Measurements from ENCODE around the gene KIF27.

Gene KIF27

DNA sequence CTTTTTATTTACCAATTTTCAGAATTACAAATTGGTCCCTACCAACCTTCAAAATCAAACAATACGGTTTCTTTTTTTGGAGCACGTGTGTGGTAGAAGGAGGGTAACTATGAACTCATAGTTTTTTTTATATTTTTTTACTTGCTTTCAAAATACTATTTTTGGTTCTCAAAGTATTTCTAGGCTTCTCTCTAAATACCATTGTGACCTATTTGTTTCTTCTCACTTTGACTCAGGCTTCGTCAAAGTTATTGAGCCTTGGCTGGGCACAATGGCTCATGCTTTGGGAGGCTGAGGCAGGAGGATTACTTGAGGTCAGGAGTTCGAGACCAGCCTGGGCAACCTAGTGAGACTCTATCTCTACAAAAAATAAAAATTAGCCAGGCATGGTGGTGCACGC is 11.6 kb upstream of the KIF27 start:
- Histone ChIP-seq H2AFZ (ENCODE audit: low read length) (no peak overlapping the region), H3K79me2 (ENCODE audit: low read length) (no peaks in the 10 kb centered on the region), H3K9ac (ENCODE audit: low read length) (no peak overlapping the region), H4K20me1 (ENCODE audit: insufficient read depth, low read length) (no peaks in the 10 kb centered on the region), H3K27ac (ENCODE audit: low read length) (no peak overlapping the region), H3K36me3 (replicated peaks; ENCODE audit: insufficient read depth, low read length) (no peaks in the 10 kb centered on the region), H3K4me2 (ENCODE audit: low read depth, low read length) (no peak overlapping the region), H3K9me3 (replicated peaks; ENCODE audit: insufficient read depth, low read length) (no peaks in the 10 kb centered on the region), H3F3A (ENCODE audit: insufficient read depth, low read length) (no peaks in the 10 kb centered on the region), H3K4me3 (ENCODE audit: low read length) (no peak overlapping the region), H3K4me1 (ENCODE audit: low read length) (no peaks in the 10 kb centered on the region), H3K9me2 (replicated peaks; ENCODE audit: insufficient read depth, low read length) (no peaks in the 10 kb centered on the region), H3K27me3 (replicated peaks; ENCODE audit: insufficient read depth, low read length) (no peaks in the 10 kb centered on the region)
- TF ChIP-seq, protein P1, sequence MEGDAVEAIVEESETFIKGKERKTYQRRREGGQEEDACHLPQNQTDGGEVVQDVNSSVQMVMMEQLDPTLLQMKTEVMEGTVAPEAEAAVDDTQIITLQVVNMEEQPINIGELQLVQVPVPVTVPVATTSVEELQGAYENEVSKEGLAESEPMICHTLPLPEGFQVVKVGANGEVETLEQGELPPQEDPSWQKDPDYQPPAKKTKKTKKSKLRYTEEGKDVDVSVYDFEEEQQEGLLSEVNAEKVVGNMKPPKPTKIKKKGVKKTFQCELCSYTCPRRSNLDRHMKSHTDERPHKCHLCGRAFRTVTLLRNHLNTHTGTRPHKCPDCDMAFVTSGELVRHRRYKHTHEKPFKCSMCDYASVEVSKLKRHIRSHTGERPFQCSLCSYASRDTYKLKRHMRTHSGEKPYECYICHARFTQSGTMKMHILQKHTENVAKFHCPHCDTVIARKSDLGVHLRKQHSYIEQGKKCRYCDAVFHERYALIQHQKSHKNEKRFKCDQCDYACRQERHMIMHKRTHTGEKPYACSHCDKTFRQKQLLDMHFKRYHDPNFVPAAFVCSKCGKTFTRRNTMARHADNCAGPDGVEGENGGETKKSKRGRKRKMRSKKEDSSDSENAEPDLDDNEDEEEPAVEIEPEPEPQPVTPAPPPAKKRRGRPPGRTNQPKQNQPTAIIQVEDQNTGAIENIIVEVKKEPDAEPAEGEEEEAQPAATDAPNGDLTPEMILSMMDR (IDR thresholded peaks at IDR 0.05; ENCODE audit: low read length), result no peak
- TF ChIP-seq EZH2 (optimal IDR thresholded peaks at IDR 0.05; ENCODE audit: low read depth, low read length) (no peak), EZH2phosphoT487 (IDR thresholded peaks at IDR 0.05; ENCODE audit: low read length) (no peak)
- no peak for DNase-seq

DNA sequence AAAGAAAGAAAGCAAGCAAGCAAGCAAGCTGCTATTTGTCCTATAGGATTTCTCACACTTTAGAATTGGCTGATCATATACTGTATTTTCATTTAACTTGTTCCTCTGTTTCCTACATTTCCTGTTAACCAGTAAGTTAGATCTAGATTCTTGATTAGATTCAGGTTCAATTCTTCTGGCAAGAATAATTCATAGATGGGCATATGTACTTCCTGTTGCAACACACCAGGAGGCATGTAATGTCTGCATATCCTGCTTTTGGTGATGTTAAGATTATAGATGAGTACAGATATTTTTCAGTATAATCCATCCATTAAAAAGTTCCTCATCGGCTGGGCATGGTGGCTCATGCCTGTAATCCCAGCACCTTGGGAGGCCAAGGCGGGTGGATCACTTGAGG is 10.8 kb upstream of the KIF27 start:
- Histone ChIP-seq H2AFZ (ENCODE audit: low read length) (no peak overlapping the region), H3F3A (ENCODE audit: insufficient read depth, low read length) (no peaks in the 10 kb centered on the region), H3K27ac (ENCODE audit: low read length) (no peak overlapping the region), H3K4me2 (ENCODE audit: low read depth, low read length) (no peak overlapping the region), H3K9me3 (replicated peaks; ENCODE audit: insufficient read depth, low read length) (no peaks in the 10 kb centered on the region), H3K27me3 (replicated peaks; ENCODE audit: insufficient read depth, low read length) (no peaks in the 10 kb centered on the region), H3K4me3 (ENCODE audit: low read length) (no peak overlapping the region), H3K9ac (ENCODE audit: low read length) (no peak overlapping the region), H3K79me2 (ENCODE audit: low read length) (no peaks in the 10 kb centered on the region), H3K9me2 (replicated peaks; ENCODE audit: insufficient read depth, low read length) (no peaks in the 10 kb centered on the region), H3K4me1 (ENCODE audit: low read length) (no peaks in the 10 kb centered on the region), H3K36me3 (replicated peaks; ENCODE audit: insufficient read depth, low read length) (no peaks in the 10 kb centered on the region), H4K20me1 (ENCODE audit: insufficient read depth, low read length) (no peaks in the 10 kb centered on the region)
- no peak for DNase-seq
- no peak for TF ChIP-seq EZH2 (optimal IDR thresholded peaks at IDR 0.05; ENCODE audit: low read depth, low read length)
- TF ChIP-seq, protein P1 (IDR thresholded peaks at IDR 0.05; ENCODE audit: low read length), result no peak
- no peak for TF ChIP-seq EZH2phosphoT487 (IDR thresholded peaks at IDR 0.05; ENCODE audit: low read length)

DNA sequence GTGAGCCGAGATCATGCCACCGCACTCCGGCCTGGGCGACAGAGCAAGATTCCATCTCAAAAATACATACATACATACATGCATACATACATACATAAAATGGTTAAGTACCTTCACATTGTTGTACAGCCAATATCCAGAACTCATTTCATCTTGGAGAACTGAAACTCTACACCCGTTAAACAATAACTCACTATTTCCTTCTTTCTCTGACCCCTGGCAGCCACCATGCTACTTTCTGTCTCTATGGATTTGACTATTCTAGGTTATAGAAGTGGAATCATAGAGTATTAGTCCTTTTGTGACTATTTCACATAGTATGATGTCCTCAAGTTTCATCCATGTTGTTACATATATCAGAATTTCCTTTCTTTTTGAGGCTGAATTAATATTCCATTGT is 9.6 kb upstream of the KIF27 start:
- Histone ChIP-seq H3K4me1 (ENCODE audit: low read length) (no peaks in the 10 kb centered on the region), H3K27ac (ENCODE audit: low read length) (no peak overlapping the region), H3F3A (ENCODE audit: insufficient read depth, low read length) (no peaks in the 10 kb centered on the region), H2AFZ (ENCODE audit: low read length) (no peak overlapping the region), H3K9me2 (replicated peaks; ENCODE audit: insufficient read depth, low read length) (no peaks in the 10 kb centered on the region), H3K36me3 (replicated peaks; ENCODE audit: insufficient read depth, low read length) (no peaks in the 10 kb centered on the region), H3K4me2 (ENCODE audit: low read depth, low read length) (no peak overlapping the region), H3K9me3 (replicated peaks; ENCODE audit: insufficient read depth, low read length) (no peaks in the 10 kb centered on the region), H3K79me2 (ENCODE audit: low read length) (no peaks in the 10 kb centered on the region), H3K4me3 (ENCODE audit: low read length) (no peak overlapping the region), H4K20me1 (ENCODE audit: insufficient read depth, low read length) (no peaks in the 10 kb centered on the region), H3K27me3 (replicated peaks; ENCODE audit: insufficient read depth, low read length) (no peaks in the 10 kb centered on the region), H3K9ac (ENCODE audit: low read length) (no peak overlapping the region)
- no peak for DNase-seq
- TF ChIP-seq EZH2phosphoT487 (IDR thresholded peaks at IDR 0.05; ENCODE audit: low read length), result no peak
- TF ChIP-seq EZH2 (optimal IDR thresholded peaks at IDR 0.05; ENCODE audit: low read depth, low read length), result no peak
- TF ChIP-seq, protein P1 (IDR thresholded peaks at IDR 0.05; ENCODE audit: low read length), result no peak
